Transverse colon (tissue), 4 donors: ENCODE data around the gene SEPHS2.

Experiments
- EP300 ChIP-seq: sonication (generic); formaldehyde crosslinking; IDR thresholded peaks from one replicate; pipeline ENCODE4 v1.6.1; 2017; ENCODE audit warnings: antibody characterized with exemption, low read depth
- POLR2A ChIP-seq: fragments of 450-650 bp; IDR thresholded peaks from one replicate; pipeline ENCODE4 v1.6.1; 2016; ENCODE audit warnings: antibody characterized with exemption, mild to moderate bottlenecking, moderate library complexity
- POLR2AphosphoS5 ChIP-seq, 3 donors: sonication (generic); formaldehyde crosslinking; IDR thresholded peaks; one replicate each; pipeline ENCODE4 v1.6.1; 2016; ENCODE audit warnings: antibody characterized with exemption in 3 of 3
- TF ChIP-seq, protein P1 (sequence below), 5 experiments: fragments of 200-600 bp in 3 of 5; fragments of 450-650 bp in 2 of 5; sonication (generic) in 3 of 5; IDR thresholded peaks; 1 replicate in 2 of 5; 2 replicates in 3 of 5; pipeline ENCODE4 v1.5.1; 2016 to 2017; ENCODE audit warnings: antibody characterized with exemption in 5 of 5, inconsistent platforms in 3 of 5, mild to moderate bottlenecking in 2 of 5, moderate library complexity in 1 of 5

GRCh38 chr16:30488764-30489605 lies 43.3 kb upstream of the SEPHS2 start:
- TF ChIP-seq, protein P1, sequence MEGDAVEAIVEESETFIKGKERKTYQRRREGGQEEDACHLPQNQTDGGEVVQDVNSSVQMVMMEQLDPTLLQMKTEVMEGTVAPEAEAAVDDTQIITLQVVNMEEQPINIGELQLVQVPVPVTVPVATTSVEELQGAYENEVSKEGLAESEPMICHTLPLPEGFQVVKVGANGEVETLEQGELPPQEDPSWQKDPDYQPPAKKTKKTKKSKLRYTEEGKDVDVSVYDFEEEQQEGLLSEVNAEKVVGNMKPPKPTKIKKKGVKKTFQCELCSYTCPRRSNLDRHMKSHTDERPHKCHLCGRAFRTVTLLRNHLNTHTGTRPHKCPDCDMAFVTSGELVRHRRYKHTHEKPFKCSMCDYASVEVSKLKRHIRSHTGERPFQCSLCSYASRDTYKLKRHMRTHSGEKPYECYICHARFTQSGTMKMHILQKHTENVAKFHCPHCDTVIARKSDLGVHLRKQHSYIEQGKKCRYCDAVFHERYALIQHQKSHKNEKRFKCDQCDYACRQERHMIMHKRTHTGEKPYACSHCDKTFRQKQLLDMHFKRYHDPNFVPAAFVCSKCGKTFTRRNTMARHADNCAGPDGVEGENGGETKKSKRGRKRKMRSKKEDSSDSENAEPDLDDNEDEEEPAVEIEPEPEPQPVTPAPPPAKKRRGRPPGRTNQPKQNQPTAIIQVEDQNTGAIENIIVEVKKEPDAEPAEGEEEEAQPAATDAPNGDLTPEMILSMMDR (IDR thresholded peaks at IDR 0.05) = no peak
- TF ChIP-seq POLR2A = no peak
- no peak for TF ChIP-seq POLR2AphosphoS5 (IDR thresholded peaks at IDR 0.05)
- no peak for TF ChIP-seq EP300
